K562 (cell line): ENCODE data around the gene CCDC158.

Source experiments
- BRF2 ChIP-seq: IDR thresholded peaks from 3 replicates; pipeline ENCODE4 v1.6.1; 2011; ENCODE audit warnings: borderline replicate concordance, mild to moderate bottlenecking; ENCODE audit not compliant: insufficient read length, insufficient read depth
- CHD2 ChIP-seq: IDR thresholded peaks from 2 replicates; pipeline ENCODE4 v1.6.1; 2011; ENCODE audit warnings: low read depth, low read length
- CTCF ChIP-seq, 3 experiments: IDR thresholded peaks in 2 of 3; conservative IDR thresholded peaks in 1 of 3; 2 replicates each; pipeline ENCODE4 v1.5.1; 2011 to 2012; ENCODE audit warnings: low read length in 3 of 3, mild to moderate bottlenecking in 3 of 3, control low read depth in 2 of 3, improper control_type of control experiment in 1 of 3, inconsistent platforms in 1 of 3, low read depth in 1 of 3, mixed read lengths in 1 of 3, moderate library complexity in 1 of 3; ENCODE audit not compliant: insufficient read depth in 2 of 3
- ETS2 ChIP-seq: IDR thresholded peaks from 2 replicates; pipeline ENCODE4 v1.6.1; 2016; ENCODE audit warnings: borderline replicate concordance, missing genetic modification characterization, mild to moderate bottlenecking, moderate library complexity, missing compliant biosample characterization; ENCODE audit not compliant: poor library complexity, severe bottlenecking
- MAFK ChIP-seq: IDR thresholded peaks from 2 replicates; pipeline ENCODE4 v1.6.1; 2011; ENCODE audit warnings: low read length, improper control_type of control experiment
- MLX ChIP-seq, 2 experiments: fragments of 450-650 bp in 1 of 2; sonication (generic) in 1 of 2; formaldehyde crosslinking; conservative IDR thresholded peaks; 2 replicates each; pipeline versions ENCODE4 v1.4.0 to v1.8.1; 2020 to 2022; ENCODE audit warnings: mild to moderate bottlenecking in 1 of 2, missing genetic modification reagents in 1 of 2
- NCOA1 ChIP-seq: fragments of 450-650 bp; IDR thresholded peaks from 2 replicates; pipeline ENCODE4 v1.6.1; 2016; ENCODE audit warnings: low read depth
- RBM25 ChIP-seq: fragments of 200-400 bp; formaldehyde crosslinking; IDR thresholded peaks from 2 replicates; pipeline ENCODE4 v1.6.1; 2018; ENCODE audit warnings: low read length, low read depth, moderate library complexity; ENCODE audit not compliant: severe bottlenecking
- ZBED1 ChIP-seq: IDR thresholded peaks from 2 replicates; pipeline ENCODE4 v1.6.1; 2014
- ZBTB33 ChIP-seq: sonication (generic); formaldehyde crosslinking; IDR thresholded peaks from 2 replicates; pipeline ENCODE4 v1.8.1; 2023; ENCODE audit warnings: mild to moderate bottlenecking, missing genetic modification reagents

DNA sequence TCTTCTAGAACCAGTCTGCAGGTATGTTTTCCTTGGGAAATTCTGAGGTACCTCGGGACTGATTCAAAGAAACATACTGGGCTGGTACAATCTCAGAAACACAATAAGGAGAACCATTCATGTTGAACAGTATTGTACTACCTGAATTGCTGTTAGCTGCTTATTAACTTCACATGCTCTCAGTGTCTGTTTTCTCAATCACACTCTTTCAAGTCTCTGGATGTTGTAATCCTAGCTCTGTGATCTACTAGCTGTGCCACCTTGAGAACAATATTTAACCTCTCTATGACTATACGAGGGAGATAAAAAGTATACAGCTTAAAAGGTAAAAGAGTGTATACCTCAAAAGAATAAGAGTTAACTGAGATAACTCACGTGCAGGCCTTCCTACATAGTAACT is 10.3 kb downstream of the CCDC158 start:
- TF ChIP-seq CTCF (IDR thresholded peaks at IDR 0.05 in 2 of 3, conservative IDR thresholded peaks at IDR 0.05 in 1 of 3; ENCODE audit: insufficient read depth in 2 of 3, low read depth in 1 of 3, low read length in 3 of 3) (no peak), MAFK (no peak), RBM25 (no peak), ZBTB33 (CRISPR knock-in tag) (no peak), BRF2 (no peak), CHD2 (no peak), MLX (CRISPR knock-in tag; conservative IDR thresholded peaks at IDR 0.05) (no peak), ETS2 (tag) (no peak), ZBED1 (no peak), NCOA1 (no peak)
